GM13976 (cell line): ENCODE measurements around the gene ATP4A.
"Not testable (repeated sequence)": the region's sequence is repeated elsewhere in the genome, so short reads cannot be mapped to it uniquely, and the experiment has no call there.

Source experiments
- DNase-seq: peaks from one replicate; pipeline ENCODE4 v3.0.0; 2012; ENCODE audit warnings: low spot score
- in situ Hi-C: fragments of 300-500 bp; cut with MboI; formaldehyde crosslinking; loops from one replicate; pipeline ENCODE4 v1.12.0; 2022; ENCODE audit warnings: low sequenced_read_pairs, mixed read lengths, inconsistent platforms; ENCODE audit not compliant: unreplicated experiment
- TF ChIP-seq, protein P1 (sequence below): IDR thresholded peaks from 2 replicates; pipeline ENCODE4 v1.5.1; 2012; ENCODE audit warnings: borderline replicate concordance, mild to moderate bottlenecking; ENCODE audit not compliant: insufficient read depth; ENCODE audit errors: extremely low read depth, missing control alignments, control extremely low read depth

ATP4A gene

DNA sequence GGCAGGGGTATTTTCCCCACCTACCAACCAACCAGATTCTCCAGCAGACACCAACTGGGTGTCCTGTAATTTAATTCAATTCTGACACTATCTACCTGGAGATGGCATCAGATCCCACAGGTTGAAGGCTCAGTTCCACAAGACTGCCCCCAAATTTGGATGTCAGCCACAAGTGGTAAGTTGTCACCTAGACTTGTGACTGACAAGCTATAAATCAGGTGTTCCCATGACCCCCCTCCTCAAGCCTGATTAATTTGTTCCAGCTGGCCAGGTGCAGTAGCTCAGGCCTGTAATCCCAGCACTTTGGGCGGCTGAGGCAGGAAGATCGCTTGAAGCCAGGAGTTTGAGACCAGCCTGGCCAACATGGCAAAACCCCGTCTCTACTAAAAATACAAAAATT, 38.5 kb upstream of the ATP4A start:
- TF ChIP-seq, protein P1, sequence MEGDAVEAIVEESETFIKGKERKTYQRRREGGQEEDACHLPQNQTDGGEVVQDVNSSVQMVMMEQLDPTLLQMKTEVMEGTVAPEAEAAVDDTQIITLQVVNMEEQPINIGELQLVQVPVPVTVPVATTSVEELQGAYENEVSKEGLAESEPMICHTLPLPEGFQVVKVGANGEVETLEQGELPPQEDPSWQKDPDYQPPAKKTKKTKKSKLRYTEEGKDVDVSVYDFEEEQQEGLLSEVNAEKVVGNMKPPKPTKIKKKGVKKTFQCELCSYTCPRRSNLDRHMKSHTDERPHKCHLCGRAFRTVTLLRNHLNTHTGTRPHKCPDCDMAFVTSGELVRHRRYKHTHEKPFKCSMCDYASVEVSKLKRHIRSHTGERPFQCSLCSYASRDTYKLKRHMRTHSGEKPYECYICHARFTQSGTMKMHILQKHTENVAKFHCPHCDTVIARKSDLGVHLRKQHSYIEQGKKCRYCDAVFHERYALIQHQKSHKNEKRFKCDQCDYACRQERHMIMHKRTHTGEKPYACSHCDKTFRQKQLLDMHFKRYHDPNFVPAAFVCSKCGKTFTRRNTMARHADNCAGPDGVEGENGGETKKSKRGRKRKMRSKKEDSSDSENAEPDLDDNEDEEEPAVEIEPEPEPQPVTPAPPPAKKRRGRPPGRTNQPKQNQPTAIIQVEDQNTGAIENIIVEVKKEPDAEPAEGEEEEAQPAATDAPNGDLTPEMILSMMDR, result no peak
- DNase-seq, result no peak
- in situ Hi-C loops, result no loop called here

DNA sequence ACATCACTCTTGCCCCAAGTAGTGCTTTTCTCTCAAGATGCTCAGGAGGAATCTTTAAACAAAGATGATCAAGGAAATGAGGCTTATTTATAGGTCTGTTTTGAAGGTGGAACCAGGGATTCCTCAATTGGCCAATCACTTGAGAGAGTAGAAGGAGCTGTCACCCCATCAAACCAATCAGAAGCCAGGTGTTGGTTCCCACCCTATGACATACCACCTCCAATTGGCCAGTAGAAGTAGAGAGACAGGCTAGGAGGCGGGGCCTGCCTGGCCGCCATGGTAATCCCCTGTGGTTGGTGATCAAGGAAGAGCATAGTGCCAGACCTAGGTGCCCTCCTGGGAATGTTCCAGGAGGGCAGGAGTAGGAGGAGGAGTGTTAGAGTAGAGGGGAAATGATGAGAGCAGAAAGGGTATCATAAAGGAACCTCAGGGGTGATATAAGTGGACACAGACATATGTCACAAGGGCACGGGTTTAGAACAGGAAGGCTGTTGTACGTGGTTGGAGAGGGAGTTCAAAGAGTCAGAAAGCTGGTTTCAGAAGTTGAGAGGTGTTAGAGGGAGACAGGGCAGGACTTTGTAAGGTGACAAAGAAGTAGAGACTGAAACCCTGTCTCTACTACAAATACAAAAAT, 33.0 kb upstream of the ATP4A start:
- in situ Hi-C loops, result no loop called here
- DNase-seq, result peak; percentile 80
- TF ChIP-seq, protein P1, result no peak

- TF ChIP-seq, protein P1, result no peak
- in situ Hi-C loops, result no loop called here
- no peak for DNase-seq
Observed at GRCh38 chr19:35595928-35596327, 32.5 kb upstream of the ATP4A start.

GRCh38 chr19:35595026-35595425, 31.6 kb upstream of the ATP4A start:
- DNase-seq, in situ Hi-C loops: not testable (repeated sequence)

DNA sequence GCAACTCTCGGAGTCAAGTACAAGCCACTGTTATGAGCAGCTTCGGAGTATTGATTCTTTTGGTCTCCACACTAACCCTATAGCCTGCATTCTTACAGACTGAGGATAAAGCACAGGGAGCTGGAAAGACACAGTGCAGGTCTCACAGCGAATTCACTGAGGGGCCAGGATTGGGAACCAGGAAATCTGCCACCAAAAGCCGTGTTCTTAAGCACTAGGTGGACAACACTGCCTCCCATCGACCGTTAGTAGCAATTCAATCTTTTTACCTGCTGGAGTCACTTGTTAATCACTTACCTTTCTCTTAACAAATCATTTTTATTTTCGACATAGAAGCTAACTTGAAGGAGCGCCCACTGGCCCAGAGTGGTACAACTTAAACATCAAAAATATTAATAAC, 28.8 kb upstream of the ATP4A start:
- in situ Hi-C loops, result no loop called here
- TF ChIP-seq, protein P1, result peak; percentile 55
- peak; percentile 74 for DNase-seq

DNA sequence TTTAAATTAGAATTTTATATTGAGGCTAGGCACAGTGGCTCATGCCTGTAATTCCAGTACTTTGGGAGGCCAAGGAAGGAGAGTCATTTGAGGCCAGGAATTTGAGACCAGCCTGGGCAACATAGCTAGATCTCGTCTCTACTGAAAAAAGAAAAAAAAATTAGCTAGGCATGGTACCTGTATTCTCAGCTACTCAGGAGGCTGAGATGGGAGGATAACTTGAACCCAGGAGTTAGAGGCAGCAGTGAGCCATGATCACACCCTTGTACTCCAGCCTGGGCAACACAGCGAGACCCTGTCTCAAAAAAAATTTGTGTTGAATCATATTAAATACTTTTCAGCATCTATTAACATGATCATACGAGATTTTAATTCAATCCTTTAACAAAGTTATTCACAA, 27.4 kb upstream of the ATP4A start:
- DNase-seq, result no peak
- in situ Hi-C loops, result no loop called here
- TF ChIP-seq, protein P1, result no peak

DNA sequence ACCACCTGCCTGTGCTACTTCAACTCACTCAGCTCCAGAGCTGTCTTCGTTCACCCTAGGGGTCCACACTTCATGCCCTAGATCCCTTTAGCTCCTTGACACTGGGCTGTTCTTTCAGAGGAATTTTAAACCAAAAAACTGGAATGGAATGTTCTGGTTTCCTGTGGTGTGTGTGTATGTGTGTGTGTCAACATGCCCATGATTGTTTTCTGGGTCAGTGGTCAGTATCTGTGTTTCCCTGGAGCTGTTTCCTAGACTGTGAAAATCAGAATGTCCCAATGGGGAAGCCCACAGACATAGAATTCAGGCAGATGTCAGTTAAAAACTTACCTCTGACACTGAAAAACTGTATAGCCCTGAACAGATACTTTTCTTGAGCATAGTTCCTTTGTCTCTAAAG, 23.9 kb upstream of the ATP4A start:
- TF ChIP-seq, protein P1, result no peak
- in situ Hi-C loops, result no loop called here

More for the DNA sequence above, 23.9 kb upstream of the ATP4A start:
- DNase-seq, result no peak
